ENCODE results near the gene ACTN4.
"Not testable (repeated sequence)": the region's sequence is repeated elsewhere in the genome, so short reads cannot be mapped to it uniquely, and the experiment has no call there.

ACTN4 gene

DNA sequence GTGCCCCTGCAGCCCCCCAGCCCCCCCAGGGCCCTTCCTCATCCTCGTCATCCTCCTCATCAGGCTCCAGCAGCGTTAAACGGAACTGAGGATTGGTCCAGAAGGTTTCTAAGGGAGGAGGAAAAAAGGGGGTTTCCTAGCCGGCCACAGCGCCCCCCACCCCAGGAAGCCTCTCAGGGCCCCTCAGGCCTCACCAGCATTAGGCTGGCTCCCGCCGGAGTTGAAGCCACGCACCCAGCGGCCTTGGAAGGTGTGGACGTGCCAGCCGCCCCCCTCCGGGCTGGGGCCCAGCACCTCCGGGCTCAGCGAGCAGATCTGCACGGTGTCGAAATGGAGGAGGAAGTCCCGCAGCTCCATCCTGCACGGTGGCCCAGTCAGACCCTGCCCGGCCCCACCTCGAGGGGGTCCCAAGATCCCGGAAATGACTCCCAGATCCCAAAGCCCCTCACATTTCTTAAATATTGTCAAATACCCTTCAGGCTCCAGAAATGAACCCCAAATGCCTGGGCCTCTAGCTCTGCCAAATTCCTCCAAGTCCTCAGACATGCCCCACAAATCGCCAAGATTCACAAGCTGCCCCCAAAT, 89.9 kb downstream of the ACTN4 start:
- DNase-seq (ENCODE audit: low spot score), result no peak

DNA sequence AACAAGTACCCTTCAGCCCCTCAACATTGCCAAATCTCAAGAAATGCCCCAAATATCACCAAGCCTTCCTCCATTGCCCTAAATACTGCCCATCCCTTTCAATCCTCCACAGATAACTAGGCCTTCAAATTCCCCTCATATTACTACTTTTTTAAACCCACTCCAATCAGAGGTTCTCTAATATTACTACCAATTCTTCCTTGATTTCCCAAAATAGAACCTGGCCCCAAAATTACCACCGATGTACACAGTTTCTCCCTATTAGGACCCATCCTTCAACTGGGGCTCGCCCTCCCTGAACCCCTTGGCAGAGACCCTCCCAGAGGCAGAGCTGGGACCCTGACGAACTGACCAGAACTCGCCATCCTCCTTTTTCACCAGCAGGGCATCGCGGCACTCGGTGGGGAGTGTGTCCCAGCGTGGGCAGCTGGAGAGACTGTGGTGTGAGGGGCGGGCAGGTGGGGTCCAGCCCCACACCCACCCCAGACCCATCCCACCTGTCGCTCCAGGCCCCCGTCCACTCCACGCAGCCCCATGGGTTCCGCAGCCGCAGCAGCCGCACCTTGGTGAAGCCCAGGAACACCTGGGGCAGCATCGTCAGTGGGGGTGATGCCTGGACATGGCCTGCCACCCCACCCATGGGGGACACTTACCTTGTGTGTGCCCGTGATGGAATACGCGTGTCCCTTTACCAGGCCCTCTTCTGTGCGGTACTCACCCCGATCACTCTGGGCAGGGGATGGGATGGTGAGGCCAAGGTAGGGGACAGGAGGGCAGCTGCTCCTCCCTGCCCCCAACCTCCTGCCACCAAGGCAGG, 90.7 kb downstream of the ACTN4 start:
- no peak for DNase-seq (ENCODE audit: low spot score)

DNA sequence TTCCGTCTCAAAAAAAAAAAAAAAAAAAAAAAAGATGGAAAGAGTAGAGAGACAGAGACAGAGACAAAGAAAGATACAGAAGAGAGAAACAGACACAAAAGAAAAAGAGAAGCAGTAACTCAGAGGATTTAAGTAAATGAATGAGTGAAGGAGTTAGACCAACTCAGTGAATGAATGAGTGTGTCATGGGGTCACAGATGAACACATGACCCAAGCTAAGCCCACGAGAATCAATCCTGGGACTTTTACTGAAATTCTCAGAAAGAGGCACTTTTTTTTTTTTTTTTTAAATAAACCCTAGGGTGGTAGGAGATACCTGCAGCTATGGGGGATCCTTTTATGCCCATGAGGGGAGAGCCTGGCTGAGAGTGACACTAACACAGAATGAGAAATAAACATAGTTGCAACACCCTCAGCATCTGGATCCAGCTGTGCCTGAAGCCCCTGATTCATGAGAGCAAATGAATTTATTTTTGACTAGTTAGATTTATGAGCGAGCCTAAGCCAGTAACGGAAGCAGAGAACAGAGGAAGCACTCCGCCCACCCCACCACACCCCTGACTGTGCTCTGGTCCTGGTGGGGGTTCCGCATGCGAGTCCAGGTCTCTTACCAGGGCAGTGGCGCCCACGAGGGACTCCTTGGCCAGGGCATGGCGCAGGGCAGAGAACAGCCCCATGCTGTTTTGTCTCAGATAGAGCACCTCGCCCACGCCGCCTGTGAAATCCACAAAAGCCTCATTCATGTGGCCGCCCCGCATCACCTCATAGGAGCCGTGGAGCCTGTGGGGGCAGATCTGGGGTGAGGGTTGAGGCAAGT, 92.2 kb downstream of the ACTN4 start:
- DNase-seq (ENCODE audit: low spot score), result no peak

DNA sequence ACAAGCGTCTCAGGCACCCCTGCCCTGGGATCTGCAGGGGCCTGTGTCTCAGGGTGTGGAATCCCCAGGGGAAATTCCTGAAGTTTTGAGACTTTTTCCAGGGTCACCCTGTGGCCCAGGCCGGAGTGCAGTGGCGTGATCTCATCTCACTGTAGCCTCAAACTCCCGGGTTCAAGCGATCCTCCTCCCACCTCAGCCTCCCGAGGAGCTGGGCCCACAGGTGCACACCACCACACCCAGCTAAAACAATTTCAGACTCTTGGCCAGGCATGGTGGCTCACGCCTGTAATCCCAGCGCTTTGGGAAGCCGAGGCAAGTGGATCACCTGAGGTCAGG, 92.8 kb downstream of the ACTN4 start:
- no peak for DNase-seq (ENCODE audit: low spot score)

DNA sequence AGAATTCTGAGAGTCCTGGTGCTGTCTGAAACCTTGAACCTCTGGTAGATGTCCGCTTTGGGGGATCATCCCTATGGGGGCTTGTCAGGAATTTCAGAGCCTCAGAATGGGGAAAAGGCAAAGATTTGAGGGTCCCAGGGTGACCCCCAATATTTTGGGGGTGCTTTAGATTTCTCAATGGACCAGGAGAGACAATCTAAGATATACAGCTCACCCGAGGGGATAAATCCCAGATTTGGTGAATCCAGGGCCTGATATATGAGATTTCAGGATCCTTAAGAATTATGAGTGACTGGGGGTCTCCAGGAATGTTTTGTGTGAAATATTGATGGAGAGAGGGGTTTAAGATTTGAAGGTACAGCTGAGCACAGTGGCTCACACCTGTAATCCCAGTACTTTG, 93.5 kb downstream of the ACTN4 start:
- no peak for DNase-seq (ENCODE audit: low spot score)

DNA sequence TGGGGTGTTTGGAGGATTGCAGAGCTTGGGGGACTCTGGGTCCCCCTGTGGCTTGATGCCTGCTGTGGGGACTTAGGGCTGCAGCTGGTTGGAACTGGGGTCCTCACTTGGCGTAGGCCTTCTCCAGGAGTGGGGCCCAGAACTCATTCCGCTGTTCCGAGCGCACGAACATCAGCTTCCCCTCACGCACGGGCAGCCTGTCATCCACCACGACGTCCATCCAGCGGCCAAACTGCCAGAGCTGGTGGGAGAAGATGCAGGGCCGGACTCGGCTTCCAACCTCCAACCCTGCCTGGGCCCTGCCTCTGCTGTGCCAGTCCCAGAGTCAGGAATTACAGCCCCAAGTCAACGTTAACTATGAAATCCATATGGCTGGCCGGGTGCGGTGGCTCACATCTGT, 94.2 kb downstream of the ACTN4 start:
- no peak for DNase-seq (ENCODE audit: low spot score)

DNA sequence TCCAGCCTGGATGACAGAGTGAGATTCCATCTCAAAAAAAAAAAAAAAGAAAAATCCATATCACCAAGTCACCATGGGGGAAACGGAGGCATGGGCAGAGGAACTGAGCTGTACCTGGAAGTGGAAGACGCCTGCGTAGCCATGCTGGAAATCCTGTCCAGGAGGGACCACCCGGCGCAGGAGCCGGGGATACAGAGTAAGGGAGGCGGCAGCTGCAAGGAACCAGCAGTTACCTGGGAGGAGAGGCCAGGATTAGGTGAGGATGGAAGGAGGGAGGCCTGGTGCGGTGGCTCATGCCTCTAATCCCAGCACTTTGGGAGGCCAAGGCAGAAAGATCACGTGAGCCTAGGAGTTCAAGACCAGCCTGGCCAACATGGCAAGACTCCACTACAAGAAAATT, 94.8 kb downstream of the ACTN4 start:
- DNase-seq (ENCODE audit: low spot score), result no peak

DNA sequence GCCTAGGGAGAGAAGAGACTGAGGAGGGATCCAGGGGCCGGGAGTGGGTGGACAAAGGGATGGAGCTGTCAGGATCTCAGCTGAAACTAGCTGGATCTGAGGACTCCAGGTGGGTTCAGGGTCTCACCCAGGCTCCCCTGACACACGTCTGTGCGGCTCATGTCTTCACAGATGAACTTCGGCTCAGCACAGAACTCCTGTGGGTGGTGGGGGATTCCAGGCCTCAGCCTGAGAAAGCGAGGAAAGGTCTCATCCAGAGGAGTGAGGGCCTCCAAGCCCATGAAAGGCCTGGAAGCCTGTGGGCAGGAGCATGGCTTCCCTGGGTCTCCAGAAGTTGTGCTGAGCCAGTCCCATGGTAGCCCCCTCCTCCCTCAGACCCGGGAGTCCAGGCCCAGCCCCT, 95.5 kb downstream of the ACTN4 start:
- DNase-seq (ENCODE audit: low spot score), result no peak

DNA sequence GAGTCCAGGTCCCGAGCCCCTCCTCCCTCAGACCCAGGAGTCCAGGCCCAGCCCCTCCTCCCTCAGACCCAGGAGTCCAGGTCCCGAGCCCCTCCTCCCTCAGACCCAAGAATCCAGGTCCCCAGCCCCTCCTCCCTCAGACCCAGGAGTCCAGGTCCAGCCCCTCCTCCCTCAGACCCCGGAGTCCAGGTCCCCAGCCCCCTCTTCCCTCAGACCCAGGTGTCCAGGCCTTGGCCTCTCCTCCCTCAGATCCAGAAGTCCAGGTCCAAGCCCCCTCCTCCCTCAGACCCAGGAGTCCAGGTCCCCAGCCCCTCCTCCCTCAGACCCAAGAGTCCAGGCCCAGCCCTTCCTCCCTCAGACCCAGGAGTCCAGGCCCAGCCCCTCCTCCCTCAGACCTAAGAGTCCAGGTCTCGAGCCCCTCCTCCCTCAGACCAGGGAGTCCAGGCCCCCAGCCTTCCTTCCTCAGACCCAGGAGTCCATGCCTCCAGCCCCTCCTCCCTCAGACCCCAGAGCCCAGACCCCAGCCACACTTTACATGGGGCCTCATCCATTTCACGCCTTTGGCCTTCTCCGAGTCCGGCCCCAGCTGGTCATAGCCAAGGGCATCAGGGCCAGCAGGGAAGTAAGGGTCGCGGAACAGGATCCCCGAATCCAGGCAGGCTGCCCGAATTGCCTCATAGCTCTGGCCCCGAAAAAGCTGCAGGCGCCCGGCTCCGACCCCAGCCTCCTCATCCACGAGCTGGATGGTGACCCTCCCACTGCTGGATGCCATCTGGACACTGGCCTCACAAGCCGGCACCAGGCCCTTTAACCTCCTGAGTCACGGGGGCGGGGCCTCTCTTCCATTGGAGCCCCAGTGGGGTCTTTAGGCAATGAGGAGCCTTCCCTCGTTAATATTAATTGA, 96.2 kb downstream of the ACTN4 start:
- DNase-seq (ENCODE audit: low spot score), result no peak

DNA sequence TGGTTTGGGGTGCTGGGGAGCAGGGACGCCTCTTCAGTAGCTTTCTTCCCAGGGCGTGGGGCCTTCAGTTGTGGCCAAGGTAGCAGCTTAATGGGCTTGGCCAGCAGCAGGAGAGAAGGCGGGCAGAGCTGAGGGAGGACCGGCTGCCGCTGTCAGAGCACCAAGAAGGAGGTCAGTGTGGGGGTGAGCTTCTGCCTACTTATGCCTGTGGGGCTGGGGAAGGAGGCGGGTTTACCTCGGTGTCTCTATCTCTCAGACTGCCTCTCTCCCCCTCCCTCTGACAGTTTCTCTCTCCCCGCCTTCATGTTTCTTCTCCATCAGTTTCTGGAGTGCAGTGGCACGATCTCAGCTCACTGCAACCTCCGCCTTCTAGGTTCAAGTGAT, 96.8 kb downstream of the ACTN4 start, which contains the start of gene CAPN12:
Gene CAPN12 (minus strand): TSS at position 177 of the 384 bp plus-strand sequence. CDS start 309 bp downstream, outside the sequence.
- no peak for DNase-seq (ENCODE audit: low spot score)

DNA sequence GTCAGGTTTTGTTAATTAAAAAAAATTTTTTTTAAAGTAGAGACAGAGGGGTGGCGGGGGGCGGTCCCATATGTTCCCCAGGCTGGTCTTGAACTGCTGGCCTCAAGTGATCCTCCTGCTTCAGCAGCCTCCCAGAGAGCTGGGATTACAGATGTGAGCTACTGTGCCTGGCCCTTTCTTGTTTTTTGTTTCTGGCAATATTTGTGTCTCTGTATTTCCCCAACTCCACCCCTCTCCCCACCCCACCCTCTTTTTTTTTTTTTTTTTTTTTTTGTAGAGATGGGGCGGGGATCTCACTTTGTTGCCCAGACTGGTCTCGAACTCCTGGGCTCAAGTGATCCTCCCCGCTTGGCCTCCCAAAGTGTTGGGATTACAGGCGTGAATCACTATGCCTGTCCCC, 97.4 kb downstream of the ACTN4 start:
- no peak for DNase-seq (ENCODE audit: low spot score)

DNA sequence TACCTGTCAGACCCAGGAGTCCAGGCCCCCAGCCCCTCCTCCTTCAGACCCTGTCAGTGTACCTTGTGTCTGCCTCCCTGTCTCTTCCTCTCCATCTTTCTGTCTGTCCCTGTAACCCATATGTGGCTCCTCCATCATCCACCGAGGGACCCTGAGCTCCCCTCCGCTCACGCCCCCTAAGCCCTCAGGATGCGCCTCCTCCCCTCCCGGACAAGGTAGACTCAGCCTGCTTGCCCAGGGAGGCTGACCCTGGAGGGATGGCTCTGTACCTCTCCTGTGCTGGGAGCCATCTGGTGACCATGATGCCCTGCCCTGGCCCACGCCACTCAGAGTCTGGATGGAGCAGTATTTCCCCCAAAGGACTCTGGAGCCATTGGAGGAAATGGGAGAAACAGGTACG, 97.9 kb downstream of the ACTN4 start:
- no peak for DNase-seq (ENCODE audit: low spot score)

DNA sequence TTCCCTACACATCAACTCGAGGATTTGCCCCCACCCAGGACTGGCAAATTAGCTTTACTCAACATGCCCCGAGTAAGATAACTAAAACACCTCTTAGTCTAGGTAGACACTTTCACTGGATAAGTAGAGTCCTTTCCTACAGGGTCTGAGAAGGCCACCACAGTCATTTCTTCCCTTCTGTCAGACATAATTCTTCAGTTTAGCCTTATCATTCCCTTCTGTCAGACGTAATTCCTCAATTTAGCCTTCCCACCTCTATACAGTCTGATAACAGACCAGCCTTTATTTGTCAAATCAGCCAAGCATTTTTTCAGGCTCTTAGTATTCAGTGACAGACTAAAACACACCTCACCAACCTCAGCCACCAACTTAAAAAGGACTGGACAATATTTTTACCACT, 106.3 kb downstream of the ACTN4 start:
- not testable (repeated sequence) for DNase-seq (ENCODE audit: low spot score)

DNA sequence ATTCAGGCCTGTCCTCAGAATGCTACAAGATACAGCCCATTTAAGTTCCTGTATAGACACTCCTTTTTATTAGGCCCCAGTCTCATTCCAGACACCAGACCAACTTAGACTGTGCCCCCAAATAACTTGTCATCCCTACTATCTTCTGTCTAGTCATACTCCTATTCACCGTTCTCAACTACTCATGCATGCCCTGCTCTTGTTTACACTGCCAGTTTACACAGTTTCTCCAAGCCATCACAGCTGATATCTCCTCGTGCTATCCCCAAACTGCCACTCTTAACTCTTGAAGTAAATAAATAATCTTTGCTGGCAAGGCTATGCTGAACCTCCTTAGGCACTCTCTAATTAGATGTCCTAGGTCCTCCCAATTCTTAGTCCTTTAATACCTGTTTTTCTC, 106.7 kb downstream of the ACTN4 start:
- DNase-seq (ENCODE audit: low spot score), result not testable (repeated sequence)

DNA sequence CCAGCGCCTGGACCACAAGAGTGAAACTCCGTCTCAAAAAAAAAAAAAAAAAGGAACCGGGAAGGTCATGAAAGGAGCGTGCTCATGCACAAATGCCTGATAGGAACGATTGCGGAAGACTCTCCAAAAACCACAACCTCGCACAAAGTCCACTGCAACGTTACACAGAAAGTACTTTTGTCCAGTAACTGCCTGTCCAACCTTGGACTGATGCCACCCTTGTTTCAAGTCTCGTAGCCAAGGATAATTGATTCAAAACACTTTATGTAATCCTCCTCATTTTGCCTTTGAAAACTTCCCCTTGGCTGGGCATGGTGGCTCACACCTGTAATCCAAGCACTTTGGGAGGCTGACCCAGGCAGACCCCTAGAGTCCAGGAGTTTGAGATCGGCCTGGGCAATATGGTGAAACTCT, 112.1 kb downstream of the ACTN4 start:
- DNase-seq (ENCODE audit: low spot score), result no peak

DNA sequence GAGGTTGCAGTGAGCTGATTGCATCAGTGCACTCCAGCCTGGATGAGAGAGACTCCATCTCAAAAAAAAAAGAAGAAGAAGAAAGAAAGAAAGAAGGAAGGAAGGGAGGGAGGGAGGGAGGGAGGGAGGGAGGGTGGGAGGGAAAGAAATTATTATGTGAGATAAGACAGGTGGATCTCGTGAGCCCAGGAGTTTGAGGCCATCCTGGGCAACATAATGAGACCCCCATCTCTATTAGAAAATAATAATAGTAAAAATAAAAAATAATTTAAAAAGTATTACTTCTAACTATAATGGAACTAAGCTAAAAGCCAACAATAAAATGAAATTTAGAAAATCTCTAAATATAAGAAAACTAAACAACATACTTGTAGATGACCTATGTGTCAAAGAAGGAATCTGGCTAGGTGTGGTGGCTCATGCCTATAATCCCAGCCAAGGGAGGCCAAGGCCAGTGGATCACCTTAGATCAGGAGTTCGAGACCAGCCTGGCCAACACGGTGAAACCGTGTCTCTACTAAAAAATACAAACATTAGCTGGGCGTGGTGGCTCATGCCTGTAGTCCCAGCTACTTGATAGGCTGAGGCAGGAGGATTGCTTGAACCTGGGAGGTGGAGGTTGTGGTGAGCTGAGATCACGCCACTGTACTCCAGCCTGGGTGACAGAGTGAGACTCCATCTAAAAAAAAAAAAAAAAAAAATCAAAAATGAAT, 113.5 kb downstream of the ACTN4 start:
- DNase-seq (ENCODE audit: low spot score), result not testable (repeated sequence)

DNA sequence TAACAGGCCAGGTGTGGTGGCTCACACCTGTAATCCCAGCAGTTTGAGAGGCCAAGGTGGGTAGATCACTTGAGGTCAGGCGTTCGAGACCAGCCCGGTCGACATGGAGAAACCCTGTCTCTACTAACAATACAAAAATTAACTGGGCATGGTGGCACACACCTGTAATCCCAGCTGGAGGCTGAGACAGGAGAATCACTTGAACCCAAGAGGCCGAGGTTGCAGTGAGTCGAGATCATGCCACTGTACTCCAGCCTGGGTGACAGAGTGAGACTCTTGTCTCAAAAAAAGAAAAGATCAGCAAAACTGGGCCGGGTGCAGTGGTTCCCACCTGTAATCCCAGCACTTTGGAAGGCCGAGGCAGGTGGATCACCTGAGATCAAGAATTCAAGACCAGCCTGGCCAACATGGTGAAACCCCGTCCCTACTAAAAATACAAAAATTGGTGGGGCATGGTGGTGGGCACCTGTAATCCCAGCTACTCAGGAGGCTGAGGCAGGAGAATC, 114.5 kb downstream of the ACTN4 start:
- DNase-seq (ENCODE audit: low spot score), result not testable (repeated sequence)

DNA sequence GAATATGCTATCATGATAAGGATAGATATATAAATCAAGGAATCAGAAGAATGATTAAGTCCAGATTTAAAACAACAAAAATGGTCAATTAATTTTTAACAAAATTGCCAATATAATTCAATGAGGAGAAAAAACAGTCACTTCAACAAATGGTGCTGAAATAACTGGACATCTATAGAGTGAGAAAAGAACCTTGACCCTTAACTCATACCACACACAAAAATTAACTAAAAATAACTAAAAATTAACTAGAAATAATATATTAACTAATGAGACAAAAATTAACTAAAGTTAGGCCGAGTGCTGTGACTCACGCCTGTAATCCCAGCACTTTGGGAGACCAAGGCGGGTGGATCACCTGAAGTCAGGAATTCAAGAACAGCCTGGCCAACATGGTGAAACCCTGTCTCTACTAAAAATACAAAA, 116.4 kb downstream of the ACTN4 start:
- DNase-seq (ENCODE audit: low spot score), result no peak

DNA sequence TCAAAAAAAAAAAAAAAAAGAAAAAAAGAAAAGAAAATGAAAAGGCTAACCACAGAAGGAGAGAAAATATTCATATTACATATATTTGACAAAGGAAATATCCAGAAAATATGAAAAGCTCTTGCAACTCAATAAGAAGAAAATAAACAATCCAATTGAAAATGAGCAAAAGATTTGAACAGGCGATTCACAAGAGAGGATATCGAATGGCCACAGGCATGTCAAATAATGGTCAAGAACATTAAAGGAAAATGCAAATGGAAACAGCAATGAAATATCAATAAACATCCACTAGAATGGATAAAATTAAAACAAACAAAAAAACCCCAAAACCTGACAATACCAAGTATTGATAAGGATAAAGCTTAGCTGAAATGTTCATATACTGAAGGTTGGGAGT, 117.8 kb downstream of the ACTN4 start:
- no peak for DNase-seq (ENCODE audit: low spot score)

DNA sequence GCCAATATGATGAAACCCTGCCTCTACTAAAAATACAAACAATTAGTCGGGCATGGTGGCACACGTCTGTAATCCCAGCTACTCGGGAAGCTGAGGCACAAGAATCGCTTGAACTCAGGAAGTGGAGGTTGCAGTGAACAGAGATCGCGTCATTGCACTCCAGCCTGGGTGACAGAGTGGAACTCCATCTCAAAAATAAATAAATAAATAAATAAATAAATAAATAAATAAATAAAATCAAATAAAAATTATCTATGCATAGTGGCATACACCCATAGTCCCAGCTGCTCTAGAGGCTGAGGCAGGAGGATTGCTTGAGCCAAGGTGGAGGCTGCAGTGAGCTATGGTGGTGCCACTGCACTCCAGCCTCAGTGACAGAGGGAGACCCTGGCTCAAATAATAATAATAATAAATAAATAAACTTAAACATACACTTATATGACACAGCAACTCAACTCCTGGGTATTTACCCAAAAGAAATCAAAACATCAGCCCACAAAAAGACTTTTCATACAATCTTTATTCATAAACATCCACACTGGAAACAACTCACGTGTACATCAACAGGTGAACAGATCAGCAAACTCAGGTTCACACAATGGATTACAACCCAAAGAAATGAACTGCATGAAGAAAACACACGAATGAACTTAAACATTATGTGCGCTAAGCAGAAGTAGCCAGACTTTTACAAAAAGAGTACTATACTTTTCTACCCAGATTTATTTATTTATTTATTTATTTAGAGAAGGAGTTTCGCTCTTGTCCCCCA, 119.0 kb downstream of the ACTN4 start:
- DNase-seq (ENCODE audit: low spot score), result no peak
